Choroid plexus epithelial cell (primary cell): ENCODE measurements around the gene AGPAT3.

Source experiments
- DNase-seq: peaks from one replicate; pipeline ENCODE4 v3.0.0-alpha.2; 2010; ENCODE audit warnings: low read depth
- H3K4me3 ChIP-seq: 2 replicates; pipeline ENCODE4 v1.5.1; 2011; ENCODE audit warnings: low read depth, mild to moderate bottlenecking, control low read depth, low read length, moderate library complexity
- CTCF ChIP-seq: conservative IDR thresholded peaks from 2 replicates; pipeline ENCODE4 v1.5.1; 2011; ENCODE audit warnings: low read depth, mild to moderate bottlenecking, control low read depth, inconsistent platforms, low read length, moderate library complexity

The AGPAT3 gene

GRCh38 chr21:43854773-43855633 is 10.0 kb upstream of the AGPAT3 start:
- H3K4me3 ChIP-seq = no peak overlapping the region
- no peak for DNase-seq
- no peak for TF ChIP-seq CTCF

- TF ChIP-seq CTCF = no peak
- no peak overlapping the region for H3K4me3 ChIP-seq
- DNase-seq = no peak
Measured at GRCh38 chr21:43855955-43856354, 9.1 kb upstream of the AGPAT3 start.

GRCh38 chr21:43858806-43859648 is 6.0 kb upstream of the AGPAT3 start:
- TF ChIP-seq CTCF = no peak
- no peak overlapping the region for H3K4me3 ChIP-seq
- no peak for DNase-seq

- DNase-seq = peak; percentile 12
- no peak for TF ChIP-seq CTCF
- H3K4me3 ChIP-seq = no peak overlapping the region
Measured at GRCh38 chr21:43859747-43860214, 5.2 kb upstream of the AGPAT3 start.

- no peak for DNase-seq
- TF ChIP-seq CTCF = no peak
- H3K4me3 ChIP-seq = no peak overlapping the region
Measured at GRCh38 chr21:43861706-43862105, 3.3 kb upstream of the AGPAT3 start.

GRCh38 chr21:43864313-43864961 is 586 bp upstream of the AGPAT3 start:
- TF ChIP-seq CTCF = no peak
- H3K4me3 ChIP-seq = peak overlapping the region; percentile 69
- no peak for DNase-seq
